ENCODE data around the gene SFMBT1. TPM values are rescaled to one million over a fixed set of nuclear protein-coding genes. Genes with fewer than 3 reads are reported as not detected.

Gene SFMBT1
- total and polyA plus RNA-seq, 2 experiments from 2014 or later = 5.3 to 24.0 TPM

DNA sequence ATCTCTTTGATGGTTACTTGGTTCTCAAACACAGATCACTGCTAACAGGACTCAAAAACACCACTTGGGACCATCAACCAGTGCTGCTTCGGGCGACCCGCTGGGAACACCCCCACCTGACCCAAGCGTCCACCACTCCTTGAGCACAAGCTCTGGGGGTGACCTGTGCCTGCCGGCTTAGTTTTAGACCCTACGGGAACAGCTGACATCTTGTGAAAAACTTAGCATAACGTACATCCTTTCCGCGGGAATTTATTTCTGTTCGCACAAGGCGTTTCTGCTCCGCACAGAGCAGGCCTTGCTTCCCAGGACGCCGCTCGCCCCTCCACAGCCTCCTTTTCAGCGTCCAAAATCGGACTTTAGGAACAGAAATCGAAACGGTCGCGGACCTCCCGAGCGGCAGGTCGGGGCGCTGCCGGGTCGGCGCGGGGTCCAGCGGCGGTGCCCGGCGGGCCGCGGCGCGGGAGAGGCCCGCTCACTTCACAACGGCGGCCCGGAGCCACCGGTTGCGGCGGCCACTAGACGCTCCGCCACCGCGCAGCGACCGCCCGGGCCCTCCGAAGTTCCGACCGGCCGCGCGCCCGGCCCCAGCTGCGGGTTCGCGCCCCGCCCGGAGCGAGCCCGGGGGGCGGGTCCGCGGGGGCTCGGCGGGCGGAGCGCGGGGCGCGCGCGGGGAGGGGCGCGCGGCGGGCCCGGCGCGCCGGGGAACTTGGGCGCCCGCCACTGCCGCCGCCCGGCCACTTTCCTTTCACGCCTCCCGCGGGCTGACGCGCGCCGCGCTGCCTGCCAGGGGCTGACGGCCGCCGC lies 959 bp downstream of the SFMBT1 start:
- Histone ChIP-seq H3K9me2 (ENCODE audit: insufficient read depth) (no peaks in the 10 kb centered on the region), H4K20me1 (replicated peaks; ENCODE audit: insufficient read depth) (peaks cover 9% of the 10 kb centered on the region; the same call in 1 of the 2 replicates), H3K4me1 (ENCODE audit: insufficient read depth) (peaks cover 23% of the 10 kb centered on the region), H2AFZ (no peak overlapping the region; the same call in 1 of the 2 replicates), H3K4me2 (peak overlapping the region; percentile 82), H3K36me3 (ENCODE audit: insufficient read depth) (no peaks in the 10 kb centered on the region), H3K27me3 (ENCODE audit: insufficient read depth) (peaks cover 39% of the 10 kb centered on the region), H3K4me3 (peak overlapping the region; percentile 70), H3K79me2 (replicated peaks; ENCODE audit: insufficient read depth) (peaks cover 40% of the 10 kb centered on the region), H3F3A (replicated peaks; ENCODE audit: low read depth) (peaks cover 24% of the 10 kb centered on the region), H3K27ac (ENCODE audit: low read depth) (no peak overlapping the region)
- ATAC-seq = peak; percentile 21
- H3K4me3 Mint-ChIP-seq = peak overlapping the region; percentile 85
- peaks cover 2% of the 10 kb centered on the region; the same call in 1 of the 3 replicates for H3K36me3 Mint-ChIP-seq (ENCODE audit: low read depth)
- peak; percentile 63 for DNase-seq (ENCODE audit: low spot score)
- H3K9me3 Mint-ChIP-seq = no peaks in the 10 kb centered on the region; the same call in 2 of the 3 replicates
- no peak overlapping the region for H3K27ac Mint-ChIP-seq
- no peak for TF ChIP-seq NANOG (IDR thresholded peaks at IDR 0.05; ENCODE audit: borderline replicate concordance)
- TF ChIP-seq ZNF114 (CRISPR knock-in tag; IDR thresholded peaks at IDR 0.05) = no peak
- TF ChIP-seq ZNF462 (CRISPR knock-in tag; IDR thresholded peaks at IDR 0.05) = no peak
- no peak for TF ChIP-seq JUNB (IDR thresholded peaks at IDR 0.05; ENCODE audit: unreplicated experiment)
- TF ChIP-seq, protein P1, sequence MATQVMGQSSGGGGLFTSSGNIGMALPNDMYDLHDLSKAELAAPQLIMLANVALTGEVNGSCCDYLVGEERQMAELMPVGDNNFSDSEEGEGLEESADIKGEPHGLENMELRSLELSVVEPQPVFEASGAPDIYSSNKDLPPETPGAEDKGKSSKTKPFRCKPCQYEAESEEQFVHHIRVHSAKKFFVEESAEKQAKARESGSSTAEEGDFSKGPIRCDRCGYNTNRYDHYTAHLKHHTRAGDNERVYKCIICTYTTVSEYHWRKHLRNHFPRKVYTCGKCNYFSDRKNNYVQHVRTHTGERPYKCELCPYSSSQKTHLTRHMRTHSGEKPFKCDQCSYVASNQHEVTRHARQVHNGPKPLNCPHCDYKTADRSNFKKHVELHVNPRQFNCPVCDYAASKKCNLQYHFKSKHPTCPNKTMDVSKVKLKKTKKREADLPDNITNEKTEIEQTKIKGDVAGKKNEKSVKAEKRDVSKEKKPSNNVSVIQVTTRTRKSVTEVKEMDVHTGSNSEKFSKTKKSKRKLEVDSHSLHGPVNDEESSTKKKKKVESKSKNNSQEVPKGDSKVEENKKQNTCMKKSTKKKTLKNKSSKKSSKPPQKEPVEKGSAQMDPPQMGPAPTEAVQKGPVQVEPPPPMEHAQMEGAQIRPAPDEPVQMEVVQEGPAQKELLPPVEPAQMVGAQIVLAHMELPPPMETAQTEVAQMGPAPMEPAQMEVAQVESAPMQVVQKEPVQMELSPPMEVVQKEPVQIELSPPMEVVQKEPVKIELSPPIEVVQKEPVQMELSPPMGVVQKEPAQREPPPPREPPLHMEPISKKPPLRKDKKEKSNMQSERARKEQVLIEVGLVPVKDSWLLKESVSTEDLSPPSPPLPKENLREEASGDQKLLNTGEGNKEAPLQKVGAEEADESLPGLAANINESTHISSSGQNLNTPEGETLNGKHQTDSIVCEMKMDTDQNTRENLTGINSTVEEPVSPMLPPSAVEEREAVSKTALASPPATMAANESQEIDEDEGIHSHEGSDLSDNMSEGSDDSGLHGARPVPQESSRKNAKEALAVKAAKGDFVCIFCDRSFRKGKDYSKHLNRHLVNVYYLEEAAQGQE (IDR thresholded peaks at IDR 0.05; ENCODE audit: unreplicated experiment) = no peak
- TF ChIP-seq POLR2AphosphoS5 (IDR thresholded peaks at IDR 0.05; ENCODE audit: low read depth) = no peak
- TF ChIP-seq EZH2phosphoT487 (IDR thresholded peaks at IDR 0.05; ENCODE audit: unreplicated experiment) = no peak
- TF ChIP-seq EZH2 (IDR thresholded peaks at IDR 0.05; ENCODE audit: low read depth, unreplicated experiment) = no peak
- peaks cover 34% of the 10 kb centered on the region for H3K4me1 Mint-ChIP-seq
- H3K27me3 Mint-ChIP-seq (ENCODE audit: insufficient read depth, low read depth, poor library complexity) = peaks cover 28% of the 10 kb centered on the region

Measured in GM23338 (cell line).